K562 (cell line): Measurements from ENCODE around the gene NCKIPSD. TPM values are rescaled to one million over a fixed set of nuclear protein-coding genes. Genes with fewer than 3 reads are reported as not detected.
"Not testable (repeated sequence)": the region's sequence is repeated elsewhere in the genome, so short reads cannot be mapped to it uniquely, and the experiment has no call there.

Experiments used
- ATAC-seq: fragments of 200-7000 bp; cut with Tn5 transposase; 3 replicates; pipeline ENCODE4 v1.9.1; 2020; ENCODE audit warnings: moderate library complexity
- BruUV-seq: library from RNA; stranded (reverse); fragments of 400-500 nt; replicated peaks from 2 replicates; lab custom pipeline; 2021; lab: Mats Ljungman, UMichigan
- CTCF ChIA-PET: fragments of 300-600 bp; formaldehyde crosslinking; extraction: SDS; loops from one replicate; lab custom pipeline; 2021; ENCODE audit warnings: low intra/inter-chr PET ratio; lab: Yijun Ruan, JAX
- POLR2A ChIA-PET: fragments of 300-600, 350-650 bp; sonication (Branson Sonifier 250); formaldehyde crosslinking; extraction: SDS; loops from one replicate; lab custom pipeline; 2021; ENCODE audit warnings: antibody characterized with exemption, inconsistent platforms; lab: Yijun Ruan, JAX
- DNase-seq, 4 experiments: peaks; one replicate each; pipeline versions ENCODE4 v3.0.0 to v3.0.0-alpha.2; 2011 to 2018; ENCODE audit warnings: low spot score in 3 of 4, mixed read lengths in 3 of 4; ENCODE audit errors: extremely low read depth in 1 of 4
- FAIRE-seq: peaks from 2 replicates; lab custom pipeline; 2011; peaks lifted over from hg19 to GRCh38; lab: Jason Lieb, UNC
- H2AFZ ChIP-seq: 2 replicates; pipeline ENCODE4 v1.6.0; 2011; ENCODE audit warnings: low read depth, low read length, control low read depth, inconsistent platforms
- H3K27ac ChIP-seq: fragments of 200-600 bp; 3 replicates; pipeline ENCODE4 v1.8.0; 2011; ENCODE audit warnings: low read depth, mild to moderate bottlenecking, control low read depth, inconsistent platforms, low read length, moderate library complexity, mixed read lengths; ENCODE audit errors: extremely low read depth
- H3K27me3 ChIP-seq, 2 experiments: fragments of 300-600 bp in 1 of 2; 2 replicates in 1 of 2; 3 replicates in 1 of 2; pipeline versions ENCODE4 v1.6.0 to v1.8.0; 2011; ENCODE audit warnings: inconsistent platforms in 2 of 2, low read length in 2 of 2, mild to moderate bottlenecking in 1 of 2, mixed read lengths in 1 of 2, moderate library complexity in 1 of 2; ENCODE audit not compliant: control insufficient read depth in 2 of 2, insufficient read depth in 2 of 2
- H3K36me3 ChIP-seq: fragments of 300-600 bp; 3 replicates; pipeline ENCODE4 v1.8.0; 2011; ENCODE audit warnings: mild to moderate bottlenecking, low read length, inconsistent platforms; ENCODE audit not compliant: control insufficient read depth, insufficient read depth
- H3K4me1 ChIP-seq, 2 experiments: fragments of 200-600 bp in 1 of 2; replicated peaks in 1 of 2; 2 replicates in 1 of 2; 3 replicates in 1 of 2; pipeline versions ENCODE4 v1.5.1 to v1.8.0; 2011; ENCODE audit warnings: inconsistent platforms in 2 of 2, low read length in 2 of 2, mild to moderate bottlenecking in 1 of 2, mixed read lengths in 1 of 2, moderate library complexity in 1 of 2; ENCODE audit not compliant: control insufficient read depth in 2 of 2, insufficient read depth in 2 of 2
- H3K4me2 ChIP-seq: 2 replicates; pipeline ENCODE4 v1.6.1; 2011; ENCODE audit warnings: low read length, control low read depth, inconsistent platforms, mixed read lengths; ENCODE audit not compliant: insufficient read depth
- H3K4me3 ChIP-seq: fragments of 200-600 bp; sonication (generic), shearing (Covaris generic); 2 replicates; pipeline ENCODE4 v1.5.1; 2016; ENCODE audit warnings: control low read depth, inconsistent platforms
- H3K79me2 ChIP-seq: fragments of 200-600 bp; 3 replicates; pipeline ENCODE4 v1.8.0; 2011; ENCODE audit warnings: low read length, inconsistent platforms; ENCODE audit not compliant: control insufficient read depth, insufficient read depth
- H3K9ac ChIP-seq, 2 experiments: 2 replicates each; pipeline versions ENCODE4 v1.6.0 to v1.6.1; 2011; ENCODE audit warnings: low read depth in 2 of 2, low read length in 2 of 2, control low read depth in 1 of 2, inconsistent platforms in 1 of 2, mild to moderate bottlenecking in 1 of 2, mixed read lengths in 1 of 2; ENCODE audit not compliant: insufficient read depth in 1 of 2
- H3K9me1 ChIP-seq: one replicate; pipeline ENCODE4 v1.6.0; 2011; ENCODE audit warnings: inconsistent platforms, mild to moderate bottlenecking, low read length, moderate library complexity; ENCODE audit not compliant: control insufficient read depth, insufficient read depth
- H3K9me3 ChIP-seq: replicated peaks from 2 replicates; pipeline ENCODE4 v1.5.1; 2011; ENCODE audit warnings: low read depth, low read length, inconsistent platforms; ENCODE audit not compliant: control insufficient read depth, insufficient read depth
- H4K20me1 ChIP-seq: replicated peaks from 2 replicates; pipeline ENCODE4 v1.6.1; 2011; ENCODE audit warnings: low read length, inconsistent platforms, mixed read lengths; ENCODE audit not compliant: control insufficient read depth, insufficient read depth
- DLX4 ChIP-seq: fragments of 250-450 bp; sonication (Bioruptor Pico); IDR thresholded peaks from 2 replicates; pipeline ENCODE4 v1.6.1; 2021; ENCODE audit warnings: mild to moderate bottlenecking
- NR2C2 ChIP-seq, 2 experiments: fragments of 200-800 bp in 1 of 2; sonication (Bioruptor generic) in 1 of 2; sonication (generic) in 1 of 2; formaldehyde crosslinking in 1 of 2; IDR thresholded peaks; 2 replicates each; pipeline versions ENCODE4 v1.6.1 to v1.8.0; 2016 to 2022; ENCODE audit warnings: mild to moderate bottlenecking in 1 of 2, missing compliant biosample characterization in 1 of 2, missing genetic modification characterization in 1 of 2, missing genetic modification reagents in 1 of 2
- WGBS: fragments of 100-300 bp; shearing (Covaris generic); methylation state at CpG from one replicate; pipeline ENCODE4 v1.1.6; 2016; ENCODE audit warnings: low coverage, mixed read lengths; ENCODE audit not compliant: insufficient coverage; ENCODE audit errors: missing lambda C conversion rate; 5-methylcytosine and 5-hydroxymethylcytosine counted together
- in situ Hi-C: fragments of 300-500 bp; cut with MboI; formaldehyde crosslinking; loops from 4 replicates; pipeline ENCODE4 v1.15.0; 2018; ENCODE audit warnings: inconsistent platforms, mixed read lengths
- intact Hi-C: fragments of 100-400 bp; cut with micrococcal nuclease; formaldehyde crosslinking; loops from 2 replicates; pipeline ENCODE4 v1.14.2; 2022
- polyA plus RNA-seq, 8 experiments: library from polyadenylated mRNA; depleted of rRNA in 4 of 8; stranded (reverse) in 5 of 8; unstranded in 3 of 8; fragments of >200 nt; fragmentation: Nextera tagmentation in 2 of 8; fragmentation: Illumina TruSeq in 1 of 8; extraction: Ambion mirVana in 2 of 8; extraction: Trizol in 1 of 8; gene quantifications; 2 replicates each; pipeline versions ENCODE4 v1.2.1 to v1.2.3, GENCODE V29; 2011 to 2014; ENCODE audit warnings: inconsistent platforms in 1 of 8, missing spikeins in 1 of 8
- total RNA-seq, 7 experiments: library from RNA; depleted of rRNA in 6 of 7; stranded (reverse); fragments of >200 nt in 6 of 7; fragmentation: Illumina TruSeq in 2 of 7; extraction: Trizol in 2 of 7; gene quantifications; 2 replicates each; pipeline versions ENCODE4 v1.2.1 to v1.2.3, GENCODE V29; 2011 to 2021; ENCODE audit warnings: low replicate concordance in 1 of 7

The NCKIPSD gene
- total and polyA plus RNA-seq, 9 of the 15 experiments (the other 6 are each of a cell fraction or from before 2014, with no cell fraction given) = 0.49 to 24.4 (median 12.3) TPM

DNA sequence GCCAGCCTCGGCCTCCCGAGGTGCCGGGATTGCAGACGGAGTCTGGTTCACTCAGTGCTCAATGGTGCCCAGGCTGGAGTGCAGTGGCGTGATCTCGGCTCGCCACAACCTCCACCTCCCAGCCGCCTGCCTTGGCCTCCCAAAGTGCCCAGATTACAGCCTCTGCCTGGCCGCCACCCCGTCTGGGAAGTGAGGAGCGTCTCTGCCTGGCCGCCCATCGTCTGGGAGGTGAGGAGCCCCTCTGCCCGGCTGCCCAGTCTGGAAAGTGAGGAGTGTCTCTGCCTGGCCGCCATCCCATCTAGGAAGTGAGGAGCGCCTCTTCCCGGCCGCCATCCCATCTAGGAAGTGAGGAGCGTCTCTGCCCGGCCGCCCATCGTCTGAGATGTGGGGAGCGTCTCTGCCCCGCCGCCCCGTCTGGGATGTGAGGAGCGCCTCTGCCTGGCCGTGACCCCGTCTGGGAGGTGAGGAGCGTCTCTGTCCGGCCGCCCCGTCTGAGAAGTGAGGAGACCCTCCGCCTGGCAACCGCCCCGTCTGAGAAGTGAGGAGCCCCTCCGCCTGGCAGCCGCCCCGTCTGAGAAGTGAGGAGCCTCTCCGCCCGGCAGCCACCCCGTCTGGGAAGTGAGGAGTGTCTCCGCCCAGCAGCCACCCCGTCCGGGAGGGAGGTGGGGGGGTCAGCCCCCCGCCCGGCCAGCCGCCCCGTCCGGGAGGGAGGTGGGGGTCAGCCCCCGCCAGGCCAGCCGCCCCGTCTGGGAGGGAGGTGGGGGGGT, 48.2 kb upstream of the NCKIPSD start:
- H3K4me3 ChIP-seq, H3K36me3 ChIP-seq, POLR2A ChIA-PET, intact Hi-C loops, BruUV-seq, CTCF ChIA-PET, FAIRE-seq, H3K9ac ChIP-seq, H3K9me1 ChIP-seq, ATAC-seq, H3K27ac ChIP-seq, H3K79me2 ChIP-seq, H3K9me3 ChIP-seq, DNase-seq, H2AFZ ChIP-seq, H3K4me2 ChIP-seq, H3K4me1 ChIP-seq, H4K20me1 ChIP-seq, in situ Hi-C loops, H3K27me3 ChIP-seq: not testable (repeated sequence)
- WGBS = no CpG with 5 or more reads among the region's 53 CpGs

DNA sequence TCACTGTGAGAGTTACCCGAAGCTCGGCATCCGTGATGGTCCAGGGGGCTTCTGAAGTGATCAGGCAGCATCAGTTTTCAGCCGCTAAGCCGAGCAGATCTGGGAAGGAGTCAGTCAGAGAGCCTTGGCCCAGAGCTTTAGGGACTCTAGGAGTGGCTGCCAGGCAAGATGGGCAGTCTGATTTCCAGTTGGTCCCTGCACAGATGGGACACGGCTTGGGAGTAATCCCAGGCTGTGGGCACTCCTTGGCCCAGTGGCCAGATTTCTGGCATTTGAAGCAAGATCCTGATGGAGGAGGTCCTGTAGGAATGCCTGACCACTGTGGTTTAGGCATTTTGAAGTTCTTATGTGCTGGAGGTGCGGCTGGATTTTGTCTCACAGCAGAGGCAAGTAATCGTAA, 41.8 kb upstream of the NCKIPSD start:
- intact Hi-C loops (no loop called here), in situ Hi-C loops (no loop called here)
- Histone ChIP-seq H3K27me3 (no peaks in the 10 kb centered on the region), H2AFZ (no peak overlapping the region), H3K36me3 (no peaks in the 10 kb centered on the region), H3K79me2 (no peaks in the 10 kb centered on the region), H3K4me2 (no peak overlapping the region), H3K4me3 (no peak overlapping the region), H3K9me3 (no peaks in the 10 kb centered on the region), H3K4me1 (no peaks in the 10 kb centered on the region; a peak in 2 of 5 replicates), H3K9ac (no peak overlapping the region), H3K9me1 (no peaks in the 10 kb centered on the region), H3K27ac (no peak overlapping the region), H4K20me1 (no peaks in the 10 kb centered on the region)
- POLR2A ChIA-PET = interaction anchor here (0.6 kb wide), 1 partner anchor 223 kb away, joined by 3 read pairs; no protein-coding TSS in a partner anchor
- no peak for DNase-seq
- no peak for ATAC-seq
- WGBS = 24% methylated on average over 8 of the region's 8 CpGs
- CTCF ChIA-PET = no interaction called here
- FAIRE-seq = no peak
- BruUV-seq = no TSS peak
- TF ChIP-seq DLX4 (no peak), NR2C2 (CRISPR knock-in tag; IDR thresholded peaks at IDR 0.05) (no peak), NR2C2 (tag; IDR thresholded peaks at IDR 0.05) (no peak)
